ENCODE measurements around the gene REXO1. TPM values are rescaled to one million over a fixed set of nuclear protein-coding genes. Genes with fewer than 3 reads are reported as not detected.
"Not testable (repeated sequence)": the region's sequence is repeated elsewhere in the genome, so short reads cannot be mapped to it uniquely, and the experiment has no call there.

The REXO1 gene
- total and polyA plus RNA-seq, 8 donors: 16.9 to 30.8 (median 24.4) TPM

- peak; percentile 81 to 99 (median 94) for DNase-seq
- Histone ChIP-seq H3K27ac (peak overlapping the region; percentile 94 to 97), H3K36me3 (peaks cover 0 to 50% of the 10 kb centered on the region in 2 donors), H3K27me3 (no peaks in the 10 kb centered on the region), H3K4me1 (peaks cover 26 to 60% of the 10 kb centered on the region in 2 donors), H3K9me3 (no peaks in the 10 kb centered on the region), H3K4me3 (peak overlapping the region; percentile 99 to 100)
- intact Hi-C loops (cut with DNase I): no loop called here
- peak; percentile 95 for ATAC-seq
- TF ChIP-seq CTCF (IDR thresholded peaks at IDR 0.05): peak in 1 of 2 donors; percentile 11
Observed at GRCh38 chr19:1875646-1876495, 27.6 kb upstream of the REXO1 start.

- Histone ChIP-seq H3K27ac (peak overlapping the region; percentile 94 to 97), H3K4me3 (peak overlapping the region; percentile 99 to 100), H3K4me1 (peaks cover 26 to 54% of the 10 kb centered on the region in 2 donors), H3K36me3 (peaks cover 0 to 49% of the 10 kb centered on the region in 2 donors)
- intact Hi-C loops (cut with DNase I); ATAC-seq; H3K9me3 ChIP-seq; DNase-seq; H3K27me3 ChIP-seq: not testable (repeated sequence)
Observed at GRCh38 chr19:1875265-1875645, 27.0 kb upstream of the REXO1 start.

- no peaks in the 10 kb centered on the region for H3K9me3 ChIP-seq
- peaks cover 26 to 49% of the 10 kb centered on the region in 2 donors for H3K4me1 ChIP-seq
- ATAC-seq (no peak), DNase-seq (no peak)
- peaks cover 0 to 43% of the 10 kb centered on the region in 2 donors for H3K36me3 ChIP-seq
- TF ChIP-seq CTCF (IDR thresholded peaks at IDR 0.05): no peak
- intact Hi-C loops (cut with DNase I): no loop called here
- H3K4me3 ChIP-seq: peak overlapping the region; percentile 99 to 100
- H3K27me3 ChIP-seq: no peaks in the 10 kb centered on the region
- H3K27ac ChIP-seq: peak overlapping the region; percentile 94 to 97
Observed at GRCh38 chr19:1874554-1875185, 26.4 kb upstream of the REXO1 start.

GRCh38 chr19:1873524-1874473 lies 25.5 kb upstream of the REXO1 start:
- H3K9me3 ChIP-seq: no peaks in the 10 kb centered on the region
- DNase-seq (peak in 1 of 4 donors; percentile 43), ATAC-seq (peak; percentile 3)
- intact Hi-C loops (cut with DNase I): no loop called here
- H3K27me3 ChIP-seq: no peaks in the 10 kb centered on the region
- TF ChIP-seq CTCF (IDR thresholded peaks at IDR 0.05): no peak
- H3K4me3 ChIP-seq: peak overlapping the region in 1 of 2 donors; percentile 99
- H3K36me3 ChIP-seq: peaks cover 0 to 45% of the 10 kb centered on the region in 2 donors
- peaks cover 26 to 49% of the 10 kb centered on the region in 2 donors for H3K4me1 ChIP-seq
- peak overlapping the region; percentile 94 to 97 for H3K27ac ChIP-seq

GRCh38 chr19:1872807-1873523 lies 24.7 kb upstream of the REXO1 start:
- H3K36me3 ChIP-seq: peaks cover 0 to 41% of the 10 kb centered on the region in 2 donors
- TF ChIP-seq CTCF (IDR thresholded peaks at IDR 0.05): no peak
- H3K4me3 ChIP-seq: peak overlapping the region in 1 of 2 donors; percentile 99
- no peaks in the 10 kb centered on the region for H3K9me3 ChIP-seq
- no peak for DNase-seq
- H3K4me1 ChIP-seq: peaks cover 26 to 49% of the 10 kb centered on the region in 2 donors
- intact Hi-C loops (cut with DNase I): no loop called here
- no peak for ATAC-seq
- no peaks in the 10 kb centered on the region for H3K27me3 ChIP-seq
- H3K27ac ChIP-seq: peak overlapping the region; percentile 76 to 97

Data from left lung (tissue), 10 donors.